PC-9 (cell line): ENCODE data around the gene CLASP1.

ENCODE experiments used
- EZH2 ChIP-seq: fragments of 200-600 bp; sonication (generic); IDR thresholded peaks from 2 replicates; pipeline ENCODE4 v1.8.0; 2017; ENCODE audit warnings: antibody characterized with exemption, low read depth
- TF ChIP-seq, protein P1 (sequence below): fragments of 200-600 bp; sonication (generic); conservative IDR thresholded peaks from 2 replicates; pipeline ENCODE4 v1.6.1; 2017; ENCODE audit warnings: mixed run types, antibody characterized with exemption, mild to moderate bottlenecking, moderate library complexity

DNA sequence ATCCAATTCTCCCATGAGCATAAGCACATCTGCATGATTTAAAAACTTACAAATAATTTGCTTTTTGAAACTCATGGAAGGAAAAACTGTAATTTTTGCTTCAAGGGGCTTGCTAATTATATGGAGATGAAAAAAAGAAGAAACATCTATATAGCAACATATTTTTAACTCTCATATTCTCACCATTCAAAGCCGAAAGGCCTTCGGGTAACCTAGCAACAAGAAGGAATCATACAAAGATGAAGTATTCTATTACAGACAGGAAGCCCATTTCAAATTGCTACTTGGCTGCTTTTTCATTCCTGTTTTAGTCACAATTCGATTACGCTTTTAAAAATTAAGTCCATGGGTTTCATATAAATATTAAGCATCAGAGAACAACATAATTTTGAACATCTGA lies 157.7 kb downstream of the CLASP1 start:
- TF ChIP-seq, protein P1, sequence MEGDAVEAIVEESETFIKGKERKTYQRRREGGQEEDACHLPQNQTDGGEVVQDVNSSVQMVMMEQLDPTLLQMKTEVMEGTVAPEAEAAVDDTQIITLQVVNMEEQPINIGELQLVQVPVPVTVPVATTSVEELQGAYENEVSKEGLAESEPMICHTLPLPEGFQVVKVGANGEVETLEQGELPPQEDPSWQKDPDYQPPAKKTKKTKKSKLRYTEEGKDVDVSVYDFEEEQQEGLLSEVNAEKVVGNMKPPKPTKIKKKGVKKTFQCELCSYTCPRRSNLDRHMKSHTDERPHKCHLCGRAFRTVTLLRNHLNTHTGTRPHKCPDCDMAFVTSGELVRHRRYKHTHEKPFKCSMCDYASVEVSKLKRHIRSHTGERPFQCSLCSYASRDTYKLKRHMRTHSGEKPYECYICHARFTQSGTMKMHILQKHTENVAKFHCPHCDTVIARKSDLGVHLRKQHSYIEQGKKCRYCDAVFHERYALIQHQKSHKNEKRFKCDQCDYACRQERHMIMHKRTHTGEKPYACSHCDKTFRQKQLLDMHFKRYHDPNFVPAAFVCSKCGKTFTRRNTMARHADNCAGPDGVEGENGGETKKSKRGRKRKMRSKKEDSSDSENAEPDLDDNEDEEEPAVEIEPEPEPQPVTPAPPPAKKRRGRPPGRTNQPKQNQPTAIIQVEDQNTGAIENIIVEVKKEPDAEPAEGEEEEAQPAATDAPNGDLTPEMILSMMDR = no peak
- no peak for TF ChIP-seq EZH2
